Ovary (tissue), 9 donors: ENCODE measurements around the gene ST8SIA6. TPM values are rescaled to one million over a fixed set of nuclear protein-coding genes. Genes with fewer than 3 reads are reported as not detected.

ENCODE experiments used
- DNase-seq, 5 donors: peaks; one replicate each; pipeline ENCODE4 v3.0.0-alpha.2; 2019 to 2020
- H3K27ac ChIP-seq, 2 donors: fragments of 200-600 bp; one replicate each; pipeline versions ENCODE4 v1.5.1 to v1.8.0; 2019 to 2022
- H3K27me3 ChIP-seq: fragments of 200-600 bp; one replicate; pipeline ENCODE4 v1.8.0; 2022
- H3K36me3 ChIP-seq: fragments of 200-600 bp; sonication (generic); one replicate; pipeline ENCODE4 v1.5.1; 2019
- H3K4me1 ChIP-seq: one replicate; pipeline ENCODE4 v1.8.1; 2013; ENCODE audit warnings: mild to moderate bottlenecking, moderate library complexity; ENCODE audit not compliant: insufficient read depth
- H3K4me3 ChIP-seq: fragments of 200-600 bp; sonication (generic); one replicate; pipeline ENCODE4 v1.5.1; 2017
- H3K9me3 ChIP-seq, 2 donors: fragments of 200-600 bp in 1 of 2; sonication (generic) in 1 of 2; one replicate each; pipeline versions ENCODE4 v1.5.1 to v1.8.1; 2013 to 2019; ENCODE audit warnings: mild to moderate bottlenecking in 1 of 2, moderate library complexity in 1 of 2
- CTCF ChIP-seq, 3 donors: fragments of 450-650 bp in 2 of 3; fragments of 200-600 bp in 1 of 3; IDR thresholded peaks; one replicate each; pipeline versions ENCODE4 v1.5.1 to v1.8.0; 2016 to 2022; ENCODE audit warnings: antibody characterized with exemption in 3 of 3, mild to moderate bottlenecking in 1 of 3
- EP300 ChIP-seq: sonication (generic); formaldehyde crosslinking; IDR thresholded peaks from one replicate; pipeline ENCODE4 v1.6.1; 2017; ENCODE audit warnings: antibody characterized with exemption
- POLR2A ChIP-seq: fragments of 450-650 bp; IDR thresholded peaks from one replicate; pipeline ENCODE4 v1.6.1; 2017; ENCODE audit warnings: antibody characterized with exemption, mild to moderate bottlenecking, moderate library complexity
- WGBS, 3 donors: extraction: QIAGEN DNeasy Blood & Tissue Kit in 1 of 3; methylation state at CpG; one replicate each; pipeline versions ENCODE4 v1.1.5 to v1.1.7; 2013 to 2017; 5-methylcytosine and 5-hydroxymethylcytosine counted together
- intact Hi-C, 4 donors: fragments of 100-400 bp; cut with DNase I; formaldehyde crosslinking; loops; one replicate each; pipeline versions ENCODE4 v1.11.0 to v1.15.1; 2022 to 2023
- polyA plus RNA-seq, 2 donors: library from polyadenylated mRNA; stranded (reverse); fragments of 200-250 nt in 1 of 2; fragments of 350-450 nt in 1 of 2; fragmentation: Illumina TruSeq in 1 of 2; extraction: RNeasy Lipid Tissue Mini Kit (QIAGEN cat#74804) in 1 of 2; gene quantifications; one replicate each; pipeline ENCODE4 v1.2.3, GENCODE V29; 2013 to 2014
- total RNA-seq, 7 donors: library from RNA; depleted of rRNA in 2 of 7; stranded (reverse); fragments of >200 nt in 2 of 7; fragmentation: NEBNext Ultra II Directional in 3 of 7; extraction: Animal tissue kit (Norgen Biotek cat#: 25700) in 3 of 7; gene quantifications; one replicate each; pipeline versions ENCODE4 v1.1.0 to v1.2.4, GENCODE V29; 2016 to 2023
- donor health status: DM: no; HTN: no; CAD: no; lungs with moderate emphysema.
- donor health status: DM: no; HTN: no; CAD: no.
- donor health status: Bipolar disorder and iron deficiency.
- donor health status: DM: yes; HTN: yes; CAD: no.
- donor health status: DM: no; HTN: no; CAD: no.
- donor health status: DM: yes; HTN: yes; CAD: no.

ST8SIA6 gene
- total and polyA plus RNA-seq, 9 donors: 0.22 to 2.1 (median 0.95) TPM; not detected in 1

- Histone ChIP-seq H3K9me3 (no peaks in the 10 kb centered on the region), H3K4me3 (no peak overlapping the region), H3K4me1 (peaks cover 12% of the 10 kb centered on the region), H3K27ac (no peak overlapping the region), H3K27me3 (no peaks in the 10 kb centered on the region), H3K36me3 (no peaks in the 10 kb centered on the region)
- intact Hi-C loops: no loop called here
- 91 to 95% (median 93%) methylated on average over 15 of the region's 15 CpGs for WGBS, 3 donors
- DNase-seq: no peak
- TF ChIP-seq EP300 (no peak), CTCF (IDR thresholded peaks at IDR 0.05) (no peak), POLR2A (no peak)
These were observed 67.7 kb downstream of the ST8SIA6 start for GRCh38 chr10:17386616-17387075.

DNA sequence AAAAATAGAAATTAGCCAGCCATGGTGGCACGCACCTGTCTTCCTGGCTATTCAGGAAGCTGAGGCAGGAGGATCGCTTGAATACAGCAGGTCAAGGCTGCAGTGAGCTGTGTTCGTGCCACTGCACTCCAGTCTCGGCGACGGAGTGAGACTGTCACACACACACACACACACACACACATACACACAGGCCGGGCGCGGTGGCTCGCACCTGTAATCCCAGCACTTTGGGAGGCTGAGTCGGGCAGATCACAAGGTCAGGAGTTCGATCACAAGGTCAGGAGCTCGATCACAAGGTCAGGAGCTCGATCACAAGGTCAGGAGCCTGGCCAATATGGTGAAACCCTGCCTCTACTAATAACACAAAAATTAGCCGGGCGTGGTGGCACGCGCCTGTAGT is 68.4 kb downstream of the ST8SIA6 start:
- intact Hi-C loops: no loop called here
- no peaks in the 10 kb centered on the region for H3K9me3 ChIP-seq
- peaks cover 12% of the 10 kb centered on the region for H3K4me1 ChIP-seq
- no peak for TF ChIP-seq CTCF (IDR thresholded peaks at IDR 0.05)
- TF ChIP-seq EP300: no peak
- TF ChIP-seq POLR2A: no peak
- 96% methylated on average over 18 of the region's 18 CpGs for WGBS, 3 donors
- DNase-seq: no peak
- H3K4me3 ChIP-seq: no peak overlapping the region
- no peak overlapping the region for H3K27ac ChIP-seq
- no peaks in the 10 kb centered on the region for H3K36me3 ChIP-seq
- H3K27me3 ChIP-seq: no peaks in the 10 kb centered on the region

DNA sequence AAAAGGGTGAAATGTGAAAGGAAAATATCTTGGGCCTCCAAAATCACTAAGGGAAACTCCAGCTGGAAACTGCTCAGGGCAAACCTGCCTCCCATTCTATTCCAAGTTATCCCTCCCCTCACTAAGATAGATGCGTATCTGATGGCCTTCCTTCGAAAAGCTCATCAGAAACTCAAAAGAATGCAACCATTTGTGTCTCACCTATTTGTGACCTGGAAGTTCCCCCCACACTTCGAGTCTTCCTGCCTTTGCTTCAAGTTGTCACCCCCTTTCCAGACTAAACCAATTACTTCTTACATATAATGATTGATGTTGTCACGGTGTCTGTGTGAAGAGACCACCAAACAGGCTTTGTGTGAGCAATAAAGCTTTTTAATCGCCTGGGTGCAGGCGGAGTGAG is 69.3 kb downstream of the ST8SIA6 start:
- H3K27me3 ChIP-seq: no peaks in the 10 kb centered on the region
- TF ChIP-seq CTCF (IDR thresholded peaks at IDR 0.05): no peak
- no peaks in the 10 kb centered on the region for H3K9me3 ChIP-seq
- 56 to 64% (median 57%) methylated on average over 6 of the region's 6 CpGs for WGBS, 3 donors
- H3K4me1 ChIP-seq: peaks cover 12% of the 10 kb centered on the region
- no peak for DNase-seq
- intact Hi-C loops: no loop called here
- no peak overlapping the region for H3K4me3 ChIP-seq
- no peaks in the 10 kb centered on the region for H3K36me3 ChIP-seq
- H3K27ac ChIP-seq: peak overlapping the region in 1 of 2 donors; percentile 81

- TF ChIP-seq POLR2A: no peak
- Histone ChIP-seq H3K27ac (peak overlapping the region; percentile 58 to 81), H3K36me3 (no peaks in the 10 kb centered on the region), H3K27me3 (no peaks in the 10 kb centered on the region), H3K4me1 (peaks cover 15% of the 10 kb centered on the region), H3K9me3 (no peaks in the 10 kb centered on the region), H3K4me3 (no peak overlapping the region)
- 4 to 11% (median 10%) methylated on average over 7 of the region's 7 CpGs for WGBS, 3 donors
- DNase-seq: no peak
- intact Hi-C loops: no loop called here
These were observed 70.4 kb downstream of the ST8SIA6 start for GRCh38 chr10:17383801-17384555.

DNA sequence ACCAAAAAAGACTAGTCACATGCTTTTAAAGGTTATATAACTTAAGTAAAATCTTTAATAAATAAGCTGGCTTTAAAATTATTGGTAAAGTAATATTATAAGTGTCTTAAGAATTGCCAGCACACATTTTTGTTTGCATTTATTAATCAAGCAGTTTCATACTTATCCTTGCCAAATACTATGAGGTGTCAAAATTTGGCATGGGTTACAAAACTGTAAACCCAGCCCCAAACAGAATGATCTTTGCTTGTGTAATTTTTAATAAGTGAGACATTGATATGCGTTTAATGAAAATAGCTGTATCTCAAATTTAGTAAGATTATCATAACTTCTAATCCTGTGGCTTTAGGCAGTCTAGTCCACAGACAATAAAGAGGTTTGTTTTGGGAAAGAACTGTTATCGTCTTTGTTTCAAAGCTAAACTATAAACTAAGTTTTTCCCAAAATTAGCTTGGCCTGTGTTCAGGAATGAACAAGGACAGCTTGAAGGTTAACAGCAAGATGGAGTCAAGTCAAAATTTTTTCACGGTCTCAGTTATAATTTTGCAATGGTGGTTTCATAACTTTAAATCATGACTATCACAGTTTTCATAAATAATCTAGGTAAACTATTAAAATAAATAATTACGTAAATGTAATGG is 72.8 kb downstream of the ST8SIA6 start:
- no peaks in the 10 kb centered on the region for H3K27me3 ChIP-seq
- H3K4me1 ChIP-seq: peaks cover 12% of the 10 kb centered on the region
- DNase-seq: no peak
- 7 to 13% (median 9%) methylated on average over 4 of the region's 4 CpGs for WGBS, 3 donors
- TF ChIP-seq EP300 (no peak), POLR2A (no peak), CTCF (IDR thresholded peaks at IDR 0.05) (no peak)
- intact Hi-C loops: no loop called here
- no peak overlapping the region for H3K4me3 ChIP-seq
- H3K27ac ChIP-seq: peak overlapping the region in 1 of 2 donors; percentile 81
- no peaks in the 10 kb centered on the region for H3K36me3 ChIP-seq
- no peaks in the 10 kb centered on the region for H3K9me3 ChIP-seq
